GM19035 (cell line): Measurements from ENCODE around the gene MICOS13.
"Not testable (repeated sequence)": the region's sequence is repeated elsewhere in the genome, so short reads cannot be mapped to it uniquely, and the experiment has no call there.

ENCODE experiments used
- ATAC-seq: cut with Tn5 transposase; IDR thresholded peaks from one replicate; pipeline ENCODE4 v1.9.1; 2021; ENCODE audit not compliant: unreplicated experiment

MICOS13 gene, protein sequence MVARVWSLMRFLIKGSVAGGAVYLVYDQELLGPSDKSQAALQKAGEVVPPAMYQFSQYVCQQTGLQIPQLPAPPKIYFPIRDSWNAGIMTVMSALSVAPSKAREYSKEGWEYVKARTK

DNA sequence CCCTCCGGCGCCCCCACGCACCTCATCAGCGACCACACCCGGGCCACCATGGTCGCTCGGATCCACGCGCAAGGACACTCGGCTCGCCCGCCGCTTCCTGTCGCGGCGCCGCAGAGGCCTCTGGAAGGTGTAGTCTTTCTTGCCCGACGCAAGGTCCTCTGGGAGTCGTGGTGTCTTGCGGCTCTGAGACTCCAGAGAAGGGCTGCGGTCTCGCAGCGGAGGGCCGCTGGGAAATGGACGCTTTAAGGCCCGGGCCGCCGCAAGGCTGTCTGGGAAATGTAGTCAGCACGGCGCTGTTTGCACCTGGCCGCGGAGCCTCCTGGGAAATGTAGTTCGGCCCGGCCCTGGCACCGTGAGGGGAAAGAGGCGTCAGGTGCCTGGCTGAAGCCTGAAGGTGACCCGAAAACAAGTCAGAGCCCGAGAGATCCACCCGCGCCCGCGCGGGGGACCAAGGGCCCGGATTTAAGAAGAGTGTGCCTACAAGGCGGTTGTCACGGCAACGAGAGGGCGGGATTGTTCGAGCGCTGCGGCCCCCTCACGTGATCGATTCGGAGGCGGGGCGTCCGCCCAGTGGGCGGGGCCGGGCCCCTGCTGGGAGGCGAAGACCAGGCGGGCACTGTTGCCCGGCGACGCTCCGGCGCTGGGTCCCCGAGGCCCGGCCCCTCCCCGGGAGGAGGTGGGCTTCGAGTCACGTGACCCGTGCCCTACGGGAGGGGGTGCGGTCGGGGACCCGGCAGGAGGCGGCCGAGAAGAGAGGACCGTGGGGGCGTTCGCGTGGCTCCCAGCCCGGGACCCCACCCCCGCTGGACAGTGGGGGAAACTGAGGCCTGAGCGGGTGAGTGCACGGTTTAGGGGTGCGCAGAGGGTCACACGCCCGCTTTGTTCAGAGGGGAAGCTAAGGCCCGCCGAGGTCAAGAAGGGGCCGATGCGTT is at the start of gene MICOS13, which contains the start of gene HSD11B1L:
Gene MICOS13, minus strand, starts transcription at position 80 of the 932 bp plus-strand sequence. Its CDS starts 30 bp downstream, at position 50.
Gene HSD11B1L, plus strand, starts transcription at position 591 of the 932 bp plus-strand sequence. CDS start 3,806 bp downstream, outside the sequence.
- peak; percentile 86 for ATAC-seq

DNA sequence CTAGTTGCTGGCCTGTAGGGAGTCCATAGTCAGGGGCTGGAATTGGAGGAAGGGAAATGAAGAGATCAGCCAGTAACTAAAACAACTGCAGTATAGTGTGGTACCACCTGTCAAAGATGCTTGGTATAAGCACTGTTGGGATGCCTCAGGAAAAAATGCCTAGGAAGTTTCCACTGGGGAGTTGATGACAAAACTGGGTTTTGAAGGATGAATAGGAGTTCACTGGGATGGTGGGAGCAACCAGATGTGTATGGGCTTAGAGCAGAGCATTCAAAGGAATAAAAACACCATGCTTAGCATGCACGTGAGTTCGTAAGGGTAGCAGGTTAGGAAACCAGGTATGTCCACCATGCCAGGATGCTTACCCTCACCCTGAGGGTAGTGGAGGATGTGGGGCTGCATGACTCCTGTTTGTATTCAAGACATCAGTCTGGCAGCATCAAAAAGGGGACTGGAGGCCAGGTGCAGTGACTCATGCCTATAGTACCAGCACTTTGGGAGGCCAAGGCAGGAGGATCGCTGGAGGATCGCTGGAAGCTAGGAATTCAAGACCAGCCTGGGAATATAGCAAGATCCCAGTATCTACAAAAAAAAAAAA is 47.2 kb upstream of the MICOS13 start:
- ATAC-seq: no peak

DNA sequence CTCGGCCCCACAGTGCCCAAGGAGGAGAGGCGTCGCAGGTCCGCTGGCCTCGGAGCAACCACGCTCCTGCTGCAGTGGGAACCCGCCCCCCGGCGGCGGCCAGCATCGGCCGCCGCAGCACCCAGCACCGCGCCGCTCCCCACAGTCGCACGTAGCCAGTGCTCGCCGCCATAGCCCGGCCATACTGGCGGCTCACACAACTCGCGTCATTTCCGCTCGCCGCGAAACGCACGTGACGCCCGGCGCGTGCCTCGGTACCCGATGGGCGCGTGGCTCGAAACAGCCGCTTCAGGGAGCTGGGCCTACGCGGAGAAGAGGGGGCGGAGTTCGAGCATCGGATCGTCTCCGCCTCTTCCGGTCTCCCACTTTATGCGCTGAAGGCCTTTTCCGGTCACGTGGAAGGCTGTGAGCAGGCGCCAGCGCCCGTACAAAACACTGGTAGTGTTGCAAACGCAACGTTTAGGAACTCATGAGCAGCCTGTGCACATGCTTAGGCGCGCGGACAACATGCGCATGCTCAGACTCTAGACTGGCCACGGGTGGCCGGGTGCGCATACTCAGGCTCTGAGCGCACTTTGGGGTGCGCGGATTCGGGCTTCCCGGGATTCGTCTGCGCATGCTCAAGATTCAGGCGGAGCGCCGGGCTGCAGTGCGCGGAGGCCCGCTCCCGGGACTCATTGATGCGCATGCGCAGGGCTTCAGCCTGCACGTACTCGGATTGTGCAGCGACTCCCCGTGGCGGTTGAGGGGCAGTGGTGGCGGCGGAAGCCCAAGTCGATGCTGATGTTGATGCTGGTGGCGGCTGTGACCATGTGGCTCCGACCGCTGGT is 39.9 kb upstream of the MICOS13 start, which contains the start of the genes CATSPERD and LONP1:
Gene CATSPERD, plus strand, starts transcription at position 677 of the 830 bp plus-strand sequence. Its CDS starts 101 bp downstream, at position 778.
Gene LONP1, minus strand, starts transcription at position 186 of the 830 bp plus-strand sequence. Its CDS starts 14 bp downstream, at position 172.
- ATAC-seq: peak; percentile 85

DNA sequence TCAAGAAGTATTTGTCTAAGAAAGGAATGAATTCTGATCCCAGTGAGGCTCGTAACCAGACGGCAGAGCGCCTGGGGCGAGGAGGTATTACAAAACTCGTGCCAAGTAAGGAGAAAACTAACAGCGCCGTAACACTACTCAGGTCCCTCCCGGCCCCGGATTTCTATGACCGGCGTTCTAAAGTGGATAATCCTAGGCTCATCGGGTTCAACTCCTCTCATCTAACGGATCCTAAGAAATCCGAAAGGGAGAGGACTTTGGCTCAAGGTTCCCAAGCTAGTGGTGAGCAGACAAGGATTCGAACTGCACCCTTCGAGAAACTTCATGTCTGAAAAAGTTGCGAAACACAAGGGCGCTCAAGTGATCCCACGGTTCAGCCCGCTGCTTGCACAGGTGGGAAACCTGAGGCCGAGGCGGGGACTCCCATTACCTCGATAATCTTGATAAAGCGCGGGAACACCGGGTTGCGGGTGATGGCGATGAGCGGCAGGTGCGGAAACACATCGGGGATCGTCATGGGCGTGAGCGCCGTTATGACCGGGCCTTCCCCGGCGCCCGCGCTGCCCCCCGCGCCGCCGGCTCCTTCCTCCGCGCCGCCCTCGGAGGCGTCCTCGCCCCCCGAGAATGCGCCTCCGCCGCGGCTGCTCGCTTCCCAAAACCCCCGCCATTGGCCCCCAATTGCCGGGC is 39.1 kb upstream of the MICOS13 start:
- ATAC-seq: peak; percentile 5

DNA sequence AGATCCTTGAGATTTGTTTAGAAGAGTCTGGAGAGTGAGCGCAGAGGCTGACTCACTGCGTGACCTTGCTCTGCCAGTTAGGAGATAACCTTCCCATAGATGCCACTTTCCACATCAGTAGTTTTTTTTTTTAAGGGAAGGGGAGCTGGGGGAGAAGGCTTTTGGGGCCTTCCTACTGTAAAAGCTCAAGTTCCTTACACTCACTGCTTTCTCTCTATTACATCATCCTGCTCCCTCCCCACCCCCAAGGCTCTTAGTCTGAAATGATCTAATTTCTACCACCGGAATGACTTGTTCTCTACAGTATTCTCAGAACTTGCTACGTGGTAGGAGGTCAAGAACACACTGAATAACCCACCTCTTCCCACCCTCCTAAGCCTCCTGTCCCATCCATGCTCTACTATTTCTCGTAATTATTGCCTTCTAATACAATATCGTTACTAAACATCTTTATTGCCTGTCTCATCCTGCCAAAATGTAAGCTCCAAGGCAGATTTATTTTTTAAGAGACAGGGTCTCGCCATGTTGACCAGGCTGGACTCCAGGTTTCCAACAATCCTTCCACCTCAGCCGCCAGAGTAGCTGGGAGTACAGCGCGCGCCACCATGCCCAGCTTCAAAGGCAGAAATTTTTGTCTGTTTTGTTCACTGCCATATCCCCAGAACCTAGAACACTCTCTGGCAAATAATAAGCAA is 38.4 kb upstream of the MICOS13 start:
- no peak for ATAC-seq

DNA sequence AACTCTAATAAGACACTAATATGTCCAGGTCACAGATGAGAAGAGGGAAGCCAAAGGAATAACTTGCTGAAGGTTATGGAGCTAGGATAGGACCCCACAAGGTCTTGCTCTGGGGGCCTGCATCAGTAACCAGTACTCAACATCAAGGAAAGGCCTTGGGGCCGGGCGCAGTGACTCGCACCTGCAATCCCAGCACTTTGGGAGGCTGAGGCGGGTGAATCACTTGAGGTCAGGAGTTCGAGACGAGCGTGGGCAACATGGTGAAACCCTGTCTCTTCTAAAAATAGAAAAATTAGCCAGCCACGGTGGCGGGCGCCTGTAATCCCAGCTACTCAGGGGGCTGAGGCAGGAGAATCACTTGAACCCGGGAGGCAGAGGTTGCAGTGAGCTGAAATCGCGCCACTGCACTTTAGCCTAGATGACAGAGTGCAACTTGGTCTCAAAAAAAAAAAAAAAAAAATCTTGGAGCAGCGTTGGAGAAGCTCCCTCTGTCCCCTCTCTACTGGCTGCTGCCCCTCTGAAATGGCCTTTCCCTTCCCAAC is 37.8 kb upstream of the MICOS13 start:
- ATAC-seq: no peak

DNA sequence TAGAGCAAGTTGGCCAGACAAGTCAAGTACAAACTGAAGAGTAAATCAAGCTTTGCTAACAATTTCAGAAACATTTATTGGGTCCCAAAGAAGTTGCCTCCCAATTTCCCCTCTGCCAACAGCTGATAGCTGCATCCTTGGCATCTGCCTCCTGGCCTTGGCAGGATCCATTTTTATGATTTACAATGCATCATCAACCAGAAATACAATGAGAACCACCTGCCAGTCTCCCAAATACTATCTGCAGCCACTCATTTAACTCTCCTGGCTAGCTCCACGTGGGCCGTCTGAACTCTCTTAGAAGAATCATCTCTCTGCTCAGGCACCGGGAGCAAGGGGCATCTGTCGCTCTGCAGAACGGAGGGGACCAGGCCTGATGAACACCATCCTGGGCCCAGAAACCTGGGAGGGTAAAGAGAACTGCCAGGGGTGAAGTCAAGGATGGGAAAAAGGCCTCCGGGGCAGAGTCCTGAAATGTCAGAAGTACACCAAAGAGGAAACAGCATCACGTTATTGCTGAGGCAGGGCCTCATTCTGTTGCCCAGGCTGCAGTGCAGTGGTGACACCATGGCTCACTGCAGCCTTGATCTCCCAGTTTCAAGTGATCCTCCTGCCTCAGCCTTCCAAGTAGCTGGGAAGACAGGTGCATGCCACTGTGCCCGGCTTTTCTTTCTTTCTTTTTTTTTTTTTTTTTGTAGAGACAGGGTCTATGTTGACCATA is 37.1 kb upstream of the MICOS13 start:
- ATAC-seq: no peak

DNA sequence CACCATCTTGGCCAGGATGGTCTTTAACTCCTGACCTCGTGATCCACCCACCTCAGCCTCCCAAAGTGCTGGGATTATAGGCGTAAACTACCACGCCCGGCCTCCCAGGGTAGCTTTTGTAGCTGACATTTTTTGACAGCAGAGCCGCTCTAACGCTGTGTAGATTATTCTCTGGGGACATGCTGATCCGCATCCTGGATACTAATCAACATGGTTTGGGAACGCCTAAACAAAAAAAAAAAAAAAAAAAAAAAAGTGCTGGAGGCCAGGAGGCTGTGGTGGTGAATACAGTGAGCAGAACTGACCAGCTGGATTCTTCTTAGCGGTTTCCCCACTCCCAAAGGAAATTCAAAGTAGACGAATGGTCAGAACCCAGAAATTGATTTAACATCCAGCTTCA is 34.5 kb upstream of the MICOS13 start:
- ATAC-seq: no peak

DNA sequence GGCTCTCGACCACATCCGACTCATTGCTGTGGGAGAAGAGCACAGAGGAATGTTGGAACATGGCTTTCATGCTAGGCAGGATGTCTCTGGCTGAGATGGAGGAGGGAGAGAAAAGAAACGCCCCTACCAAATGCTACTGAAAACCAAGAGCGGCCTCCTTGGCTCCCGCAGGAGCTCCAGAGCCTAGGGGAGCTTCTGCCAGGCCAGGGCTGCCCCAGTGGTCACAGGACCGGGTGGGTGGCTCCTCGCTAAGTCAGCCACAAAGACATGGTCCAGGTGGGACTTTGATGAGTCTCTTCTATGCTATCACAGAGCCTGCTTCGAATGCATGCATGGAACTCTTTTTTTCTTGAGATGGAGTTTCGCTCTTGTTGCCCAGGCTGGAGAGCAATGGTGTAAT is 32.9 kb upstream of the MICOS13 start:
- ATAC-seq: no peak

DNA sequence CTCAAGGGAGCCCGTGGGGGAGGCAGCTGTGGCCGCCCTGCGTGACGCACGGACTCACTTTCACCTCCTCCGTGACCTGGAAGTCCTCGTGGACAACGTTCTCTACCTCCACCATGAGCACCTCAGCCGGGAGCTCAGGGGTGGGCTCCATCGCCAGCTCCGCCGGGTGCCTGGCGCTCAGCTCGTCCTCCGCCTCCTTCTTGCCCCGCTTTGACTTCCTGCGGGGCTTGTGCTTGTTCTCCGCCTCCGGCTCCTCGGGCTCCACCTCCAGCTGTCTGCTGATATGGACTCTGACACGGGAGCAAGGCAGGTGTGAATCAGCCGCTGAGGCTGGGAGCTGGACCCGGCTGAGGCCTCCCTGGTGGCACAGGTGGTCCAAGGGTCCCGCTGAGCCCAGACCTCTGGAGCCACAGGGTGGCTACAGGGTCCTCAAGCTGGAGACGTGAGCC is 31.4 kb upstream of the MICOS13 start:
- ATAC-seq: no peak

DNA sequence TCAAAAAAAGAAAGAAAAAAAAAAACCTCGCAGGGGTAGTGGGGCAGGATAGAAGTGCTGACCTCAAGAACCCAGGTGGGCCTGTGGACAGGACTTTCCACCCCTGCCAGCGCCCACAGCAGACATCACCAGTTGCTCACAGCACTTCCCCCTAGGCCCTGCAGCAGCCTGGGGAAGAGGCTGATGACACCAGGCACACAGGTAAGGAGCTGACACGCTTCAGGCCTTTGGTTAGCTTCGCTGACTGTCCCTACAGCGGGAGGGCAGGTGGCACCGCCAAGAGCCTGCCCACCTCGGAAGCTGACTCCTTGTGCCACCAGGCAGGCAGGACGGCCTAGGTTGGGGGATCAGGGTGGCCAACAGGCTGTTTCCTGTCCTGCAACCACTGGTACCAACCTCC is 30.7 kb upstream of the MICOS13 start:
- ATAC-seq: no peak

DNA sequence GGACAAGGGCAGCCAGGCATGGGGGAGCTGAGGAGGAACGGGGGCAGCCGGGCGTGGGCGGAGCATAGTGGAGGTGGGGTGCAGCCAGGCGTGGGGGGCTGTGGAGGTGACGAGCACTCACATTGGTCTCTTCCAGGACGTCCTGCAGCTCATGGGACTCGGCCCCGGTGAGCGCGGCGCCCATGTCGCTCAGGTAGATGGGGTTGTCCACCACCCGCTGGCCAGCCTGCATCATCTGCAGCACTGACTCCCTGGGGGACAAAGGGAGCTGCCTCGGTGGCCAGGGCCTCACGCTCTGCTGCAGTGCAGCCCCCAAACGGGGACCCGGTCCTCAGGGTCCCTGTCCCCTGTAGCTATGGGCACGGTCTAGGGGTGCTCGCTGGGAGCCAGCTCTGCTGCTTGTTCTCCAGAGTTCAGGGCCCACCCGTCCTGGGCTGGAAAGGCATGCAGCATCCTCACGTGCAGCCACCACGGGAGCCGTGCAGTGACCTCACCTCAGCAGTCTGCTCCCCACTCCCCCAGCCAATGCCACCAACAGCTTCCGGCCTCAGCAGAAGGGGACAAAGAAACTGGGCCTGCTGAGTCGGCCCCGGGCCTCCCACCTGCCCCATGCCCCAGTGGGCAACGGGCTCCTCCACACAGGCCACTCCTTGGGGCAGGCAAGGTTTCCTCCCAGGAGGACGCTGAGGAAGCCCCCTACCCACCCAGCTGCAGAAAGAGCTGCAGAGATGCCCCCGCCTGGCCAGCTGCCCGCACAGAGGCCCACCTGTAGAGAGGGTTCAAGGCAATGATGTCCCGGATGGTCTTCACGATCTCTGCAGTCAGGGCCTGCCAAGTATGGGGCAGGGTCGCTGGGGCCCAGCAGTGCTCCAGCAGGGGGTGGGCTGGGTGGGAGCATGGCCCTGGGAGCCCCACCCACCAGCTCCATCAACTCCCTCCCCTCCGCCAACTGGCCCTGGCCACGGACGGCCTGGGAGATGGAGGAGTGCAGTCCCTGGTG is 27.6 kb upstream of the MICOS13 start:
- no peak for ATAC-seq

DNA sequence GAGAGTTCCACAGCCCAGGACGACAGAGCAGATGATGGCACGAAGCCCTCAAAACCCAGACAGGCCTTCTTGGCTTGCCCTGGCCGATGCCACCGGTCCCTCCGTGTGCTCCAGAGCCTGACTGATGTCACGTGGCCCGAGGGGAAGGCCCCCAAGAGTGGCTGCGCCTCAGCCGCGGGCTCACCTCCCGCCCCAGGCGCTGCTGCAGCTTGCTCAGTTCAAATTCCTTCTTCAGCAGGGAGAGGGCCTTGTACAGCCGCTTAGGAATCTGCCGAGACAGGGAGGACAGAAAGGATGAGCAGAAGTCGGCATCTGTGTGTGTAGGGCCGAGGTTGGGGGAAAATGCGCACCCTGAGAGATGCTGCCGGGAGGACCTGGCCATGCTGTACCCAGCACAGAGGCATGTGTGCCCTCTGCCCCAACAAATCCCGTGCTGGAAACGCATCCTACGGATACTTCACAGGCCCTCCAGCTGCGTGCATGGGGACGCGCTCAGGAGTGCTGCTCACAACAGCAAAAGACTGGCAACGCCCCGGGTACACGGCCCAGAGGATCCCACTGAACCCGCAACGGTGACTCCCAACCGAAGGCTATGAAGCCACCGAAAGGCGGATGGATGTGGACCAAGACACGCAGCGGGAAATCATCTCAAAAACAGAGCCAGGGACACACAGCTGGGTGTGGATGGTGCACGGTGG is 26.7 kb upstream of the MICOS13 start:
- no peak for ATAC-seq

DNA sequence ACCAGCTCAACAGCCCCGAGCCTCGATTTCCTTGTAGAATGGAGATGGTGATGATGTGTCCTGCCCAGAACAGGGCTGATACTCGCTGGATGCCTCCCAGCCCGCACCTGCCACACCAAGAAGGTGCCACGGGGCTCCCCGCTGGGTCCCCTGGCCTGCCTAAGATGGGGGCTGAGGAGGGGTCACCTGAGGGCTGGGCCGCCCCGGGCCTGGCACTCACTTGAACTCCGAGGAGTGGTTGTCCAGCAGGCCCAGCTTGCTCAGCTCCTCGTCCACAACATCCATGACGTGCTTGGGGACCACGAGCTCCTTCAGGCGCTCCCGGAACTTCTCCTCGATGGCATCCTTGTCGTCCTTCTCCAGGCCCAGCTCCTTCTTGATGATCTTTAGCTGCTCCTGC is 25.2 kb upstream of the MICOS13 start:
- no peak for ATAC-seq

DNA sequence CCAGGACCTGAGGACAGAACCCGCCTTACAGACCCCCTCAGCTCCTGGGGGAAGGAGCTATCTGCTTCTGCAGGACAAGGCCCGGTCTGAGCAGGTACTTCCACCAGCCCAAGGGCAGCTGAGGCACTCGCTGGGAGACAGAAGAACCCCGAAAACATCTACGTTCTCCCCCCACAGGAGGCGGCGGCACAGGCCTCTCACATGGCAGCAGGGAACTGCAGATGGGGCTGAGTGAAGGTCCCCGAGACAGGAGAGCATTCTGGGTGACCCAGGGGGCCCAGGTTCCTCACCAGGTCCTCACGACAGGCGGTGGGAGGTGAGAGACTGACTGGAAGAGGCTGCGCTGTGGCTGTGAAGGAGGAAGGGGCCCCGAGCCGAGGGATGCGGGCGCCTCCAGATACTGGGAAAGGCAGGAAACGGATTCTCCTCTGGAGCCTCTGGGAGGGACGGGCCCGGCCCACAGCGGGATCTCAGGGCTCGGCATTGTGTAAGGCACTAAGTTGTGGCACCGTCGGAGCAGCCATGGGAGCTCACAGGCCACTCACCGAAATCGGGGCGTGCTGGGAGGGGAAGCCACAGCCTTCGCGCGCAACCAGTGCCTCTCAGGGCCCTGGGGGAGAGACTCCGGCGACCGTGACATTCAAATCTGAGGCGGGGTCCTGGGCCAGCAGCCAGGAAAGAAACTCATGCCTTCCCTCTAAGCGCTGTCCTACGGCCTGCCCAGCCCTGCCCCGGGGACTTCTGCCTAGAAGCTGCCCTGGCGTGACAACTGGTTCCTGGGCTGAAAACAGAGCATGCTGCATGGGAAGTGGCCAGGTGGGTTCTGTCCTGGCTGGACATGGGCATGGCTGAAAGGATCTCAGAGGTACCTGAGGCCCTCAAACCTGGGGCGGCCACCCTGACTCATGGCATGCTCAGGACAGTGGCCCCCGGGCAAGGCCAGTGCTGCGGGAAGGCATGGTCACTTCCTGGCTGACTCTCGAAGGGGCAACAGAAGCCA is 23.8 kb upstream of the MICOS13 start:
- ATAC-seq: no peak

DNA sequence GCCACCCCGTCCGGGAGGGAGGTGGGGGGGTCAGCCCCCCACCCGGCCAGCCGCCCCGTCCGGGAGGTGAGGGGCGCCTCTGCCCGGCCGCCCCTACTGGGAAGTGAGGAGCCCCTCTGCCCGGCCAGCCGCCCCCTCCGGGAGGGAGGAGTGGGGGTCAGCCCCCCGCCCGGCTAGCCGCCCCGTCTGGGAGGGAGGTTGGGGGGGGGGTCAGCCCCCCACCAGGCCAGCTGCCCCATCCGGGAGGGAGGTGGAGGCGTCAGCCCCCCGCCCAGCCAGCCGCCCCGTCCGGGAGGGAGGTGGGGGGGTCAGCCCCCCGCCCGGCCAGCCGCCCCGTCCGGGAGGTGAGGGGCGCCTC is 21.7 kb upstream of the MICOS13 start:
- not testable (repeated sequence) for ATAC-seq
